Activated CD4-positive, CD25-positive, alpha-beta regulatory T cell treated with anti-CD3 and anti-CD28 coated beads, Interleukin-2, amount 50 U/mL, for 16 hours (primary cell): ENCODE measurements around the gene SLC6A19.

Source experiments
- DNase-seq: peaks from one replicate; pipeline ENCODE4 v3.0.0-alpha.2; 2020; ENCODE audit warnings: low read depth, low spot score

The SLC6A19 gene

DNA sequence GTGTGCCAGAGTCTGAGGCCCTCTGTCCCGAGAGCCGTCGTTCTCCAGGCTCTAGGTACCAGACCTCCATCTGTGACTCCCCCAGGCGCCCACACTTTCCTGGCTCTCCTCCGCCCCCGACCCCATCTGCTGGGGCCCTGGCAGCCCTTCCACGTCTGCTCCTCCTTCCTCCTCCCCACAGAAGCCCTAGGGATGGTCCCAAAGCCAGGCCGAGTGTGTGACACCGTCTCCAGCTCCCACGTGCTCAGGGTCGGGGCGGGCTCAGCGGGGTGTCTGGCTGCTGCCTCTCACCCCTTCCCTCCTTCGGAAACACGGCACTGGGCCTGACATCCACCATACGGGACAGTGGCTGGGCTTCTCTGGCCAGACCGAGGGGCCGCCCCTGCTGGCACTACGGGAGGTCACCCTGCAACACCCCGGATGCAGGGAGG, 20.5 kb upstream of the SLC6A19 start:
- DNase-seq = no peak

DNA sequence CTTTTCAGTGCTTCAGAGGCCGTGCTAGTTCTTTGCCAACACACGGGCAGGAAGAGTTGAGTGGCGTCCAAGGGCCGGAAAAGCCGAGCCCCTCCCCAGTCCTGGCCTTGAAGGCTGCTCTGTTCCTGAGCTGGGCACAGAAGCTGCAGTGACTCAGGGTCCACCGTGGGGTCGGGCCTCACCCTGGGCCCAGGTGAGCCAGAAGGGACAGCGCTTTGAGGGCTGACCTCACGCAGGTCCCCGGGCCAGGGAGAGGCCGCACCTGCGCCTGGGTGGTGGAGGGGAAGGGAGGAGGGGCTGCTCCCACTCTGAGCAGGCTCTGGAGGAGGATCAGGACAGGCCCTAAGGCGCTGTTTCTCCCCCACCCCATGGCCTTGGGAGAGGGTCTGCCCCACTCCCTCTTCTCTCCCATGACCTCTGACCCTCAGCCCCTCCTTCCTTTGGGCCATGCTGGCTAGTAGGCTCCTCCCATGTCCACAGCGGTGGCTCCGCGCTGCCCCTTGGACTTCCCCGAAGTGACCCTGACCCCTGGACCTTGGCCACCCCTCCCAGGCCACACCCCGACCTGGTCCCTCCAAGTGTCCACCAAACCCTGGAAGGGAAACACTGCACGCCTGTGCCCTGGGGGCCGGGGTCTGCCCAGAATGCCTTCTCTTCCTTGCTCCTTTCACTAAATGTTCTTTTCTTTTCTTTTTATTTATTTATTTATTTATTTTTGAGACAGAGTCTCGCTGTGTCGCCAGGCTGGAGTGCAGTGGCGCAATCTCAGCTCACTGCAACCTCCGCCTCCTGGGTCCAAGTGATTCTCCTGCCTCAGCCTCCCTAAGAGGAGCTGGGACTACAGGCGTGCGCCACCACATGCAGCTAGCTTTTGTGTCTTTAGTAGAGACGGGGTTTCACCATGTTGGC, 19.7 kb upstream of the SLC6A19 start:
- no peak for DNase-seq

DNA sequence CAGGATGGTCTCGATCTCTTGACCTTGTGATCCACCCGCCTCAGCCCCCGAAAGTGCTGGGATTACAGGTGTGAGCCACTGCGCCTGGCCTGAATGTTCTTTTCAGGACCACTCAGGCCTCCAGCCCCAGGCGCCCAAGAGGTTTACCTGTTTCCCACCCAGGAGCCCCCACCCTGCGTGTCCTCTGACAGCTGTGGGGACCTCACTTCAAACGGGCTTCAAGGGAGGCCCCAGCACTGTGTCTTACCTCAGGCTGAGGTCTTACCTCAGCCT, 19.1 kb upstream of the SLC6A19 start:
- DNase-seq = no peak

DNA sequence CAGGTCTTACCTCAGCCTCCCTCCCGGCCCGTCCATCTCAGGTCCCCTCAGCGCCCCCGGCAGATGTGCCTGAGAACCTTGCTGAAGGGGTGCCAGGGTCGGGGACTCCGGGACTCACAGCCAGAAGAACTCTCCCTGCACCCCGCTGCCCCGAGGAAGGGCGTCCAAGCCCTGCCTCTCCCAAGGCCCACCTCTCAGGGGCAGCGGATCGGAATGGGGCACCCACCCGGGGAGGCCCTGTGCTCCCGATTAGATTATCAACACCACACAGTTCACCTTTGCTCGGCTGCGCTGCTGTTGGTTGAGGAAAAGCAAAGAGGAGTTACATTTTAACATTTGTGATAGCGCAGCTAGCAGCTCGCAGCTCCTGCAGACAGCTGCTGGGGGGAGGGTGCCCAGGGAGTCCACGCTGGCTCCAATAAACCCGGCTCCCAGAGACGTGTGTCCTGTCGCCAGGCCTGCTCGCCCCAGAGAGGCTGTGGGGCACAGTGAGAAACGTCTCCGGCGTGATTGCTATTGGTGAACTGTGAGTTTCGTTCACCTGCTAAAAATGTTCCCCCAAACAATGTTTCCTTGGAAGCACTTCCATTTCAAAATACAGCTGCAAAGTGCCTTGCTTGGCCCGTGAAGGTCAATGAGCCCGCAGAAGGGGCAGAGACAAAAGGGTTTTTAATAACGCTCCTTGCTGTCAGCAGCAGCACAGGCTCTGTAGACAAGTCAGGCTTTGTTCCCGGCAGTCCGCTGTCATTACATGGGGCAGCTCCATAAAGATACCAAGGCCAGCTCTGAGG, 18.6 kb upstream of the SLC6A19 start:
- DNase-seq = no peak

DNA sequence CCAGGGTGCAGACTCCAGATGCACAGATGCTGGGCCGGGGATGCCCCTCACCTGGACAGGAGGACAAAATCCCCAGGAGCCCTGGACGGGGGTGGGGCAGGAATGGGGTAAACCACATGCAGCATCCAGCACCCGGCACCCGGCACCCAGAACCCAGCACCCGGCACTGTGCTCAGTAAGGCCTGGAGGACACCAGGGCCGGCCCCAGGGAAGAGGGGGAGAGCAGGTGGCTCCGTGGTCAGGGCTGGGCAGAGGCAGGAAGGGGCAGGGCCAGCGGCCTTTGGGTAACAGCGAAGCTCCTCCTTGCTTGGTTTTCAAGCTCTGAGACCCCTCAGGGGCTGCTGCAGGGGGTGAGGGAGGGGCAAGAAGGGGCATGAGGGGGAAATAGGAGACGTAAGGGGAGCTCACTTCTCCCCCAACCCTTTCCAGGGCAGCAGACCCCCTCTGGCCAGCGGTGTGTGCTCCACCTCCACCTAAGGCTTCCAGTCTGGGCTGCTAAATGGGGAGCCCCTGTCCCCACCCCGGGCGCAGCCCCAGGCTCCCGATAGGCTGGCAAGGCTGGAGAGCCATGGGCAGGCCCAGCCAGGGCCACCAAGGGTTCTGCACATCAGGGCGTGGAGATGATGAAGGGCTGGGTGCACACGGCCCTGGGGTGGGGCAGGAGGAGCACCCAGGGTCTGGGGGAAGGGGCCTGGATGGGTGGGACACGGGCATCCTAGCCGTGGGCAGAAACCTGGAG, 17.8 kb upstream of the SLC6A19 start:
- no peak for DNase-seq

DNA sequence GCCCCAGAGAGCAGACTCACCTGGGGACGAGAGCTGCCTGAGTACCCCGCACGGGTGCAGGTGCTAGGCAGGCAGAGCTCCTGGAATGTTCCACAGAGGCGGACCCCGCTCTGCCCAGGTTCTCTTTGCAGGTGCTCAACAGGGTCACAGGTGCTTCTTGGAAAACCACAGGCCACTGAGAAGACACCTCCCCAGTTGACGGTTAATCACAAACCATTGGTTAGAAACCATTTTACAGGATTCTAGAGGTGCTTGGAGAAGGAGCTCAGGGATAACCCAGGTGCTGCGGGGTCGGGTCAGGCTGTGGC, 17.3 kb upstream of the SLC6A19 start:
- DNase-seq = no peak

DNA sequence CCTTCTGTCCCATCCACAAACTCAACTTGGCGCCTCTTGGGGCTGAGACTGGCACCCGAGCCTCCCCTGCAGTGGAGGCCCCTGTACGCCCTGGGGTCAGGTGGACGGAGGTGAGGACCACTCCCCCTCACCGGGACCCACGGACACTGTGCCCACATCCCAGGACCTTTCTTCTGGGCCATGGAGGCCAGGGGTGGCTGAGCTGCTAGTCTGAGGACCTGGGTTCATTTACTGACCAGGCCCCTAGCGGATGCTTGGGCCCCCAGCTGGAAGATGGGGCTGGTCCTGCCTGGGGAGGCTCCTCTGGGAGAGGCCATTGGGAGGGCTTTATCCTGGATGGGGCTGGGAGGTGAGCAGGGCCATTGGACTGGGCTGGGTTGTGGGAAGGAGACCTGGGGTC, 16.9 kb upstream of the SLC6A19 start:
- DNase-seq = no peak

DNA sequence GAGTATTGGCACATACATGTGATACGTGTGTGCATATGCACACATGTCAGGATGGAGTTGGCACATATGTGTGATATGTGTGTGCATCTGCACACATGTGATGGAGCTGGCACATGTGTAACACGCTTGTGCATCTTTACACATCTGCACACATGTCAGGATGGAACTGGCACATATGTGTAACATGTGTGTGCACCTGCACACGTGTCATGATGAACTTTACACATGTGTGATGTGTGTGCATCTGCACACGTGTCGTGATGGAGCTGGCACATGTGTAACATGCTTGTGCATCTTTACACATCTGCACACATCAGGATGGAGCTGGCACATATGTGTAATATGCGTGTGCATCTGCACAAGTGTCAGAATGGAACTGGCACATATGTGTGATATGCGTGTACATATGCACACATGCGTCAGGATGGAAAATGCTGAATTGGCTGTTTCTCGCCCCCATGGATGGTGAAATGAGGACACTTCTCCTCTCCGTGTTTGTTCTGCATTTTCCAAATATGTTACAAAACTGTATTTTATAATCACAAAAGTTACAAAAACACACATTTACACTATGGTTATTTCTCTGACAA, 16.3 kb upstream of the SLC6A19 start:
- no peak for DNase-seq

DNA sequence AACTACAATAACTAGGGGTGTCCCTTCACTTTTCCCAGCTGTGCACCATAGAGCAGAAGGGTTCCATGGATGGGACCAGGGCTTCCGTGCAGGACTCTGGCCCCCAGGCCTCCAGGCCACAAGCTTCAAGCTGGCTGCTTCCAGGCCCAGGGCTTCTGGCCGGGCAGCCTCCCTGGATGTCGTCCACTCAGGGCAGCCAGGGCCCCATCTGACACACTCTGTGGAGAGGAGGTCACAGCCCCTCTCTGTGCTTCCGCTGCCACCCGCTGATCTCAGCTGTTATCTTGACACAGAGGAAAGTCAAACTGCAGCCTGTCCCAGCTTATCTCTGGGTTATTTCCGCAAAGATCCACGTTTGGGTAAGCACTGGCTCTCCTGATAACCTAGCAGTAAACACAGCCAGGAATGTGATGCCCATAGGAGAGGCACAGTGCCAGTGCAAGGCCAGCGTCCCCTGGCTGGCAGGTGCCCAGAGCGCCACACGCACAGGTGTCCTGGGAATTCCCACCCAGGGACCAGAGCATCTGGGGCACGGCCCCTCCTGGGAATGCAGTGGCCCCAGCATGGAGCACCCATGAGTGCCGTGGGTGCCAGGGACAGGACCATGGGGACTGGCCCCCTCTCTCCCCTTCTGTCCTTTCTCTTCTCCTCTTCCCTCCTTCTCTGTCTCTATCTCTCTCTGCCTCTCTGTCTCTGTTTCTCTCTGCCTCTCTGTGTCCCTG, 15.6 kb upstream of the SLC6A19 start:
- no peak for DNase-seq

DNA sequence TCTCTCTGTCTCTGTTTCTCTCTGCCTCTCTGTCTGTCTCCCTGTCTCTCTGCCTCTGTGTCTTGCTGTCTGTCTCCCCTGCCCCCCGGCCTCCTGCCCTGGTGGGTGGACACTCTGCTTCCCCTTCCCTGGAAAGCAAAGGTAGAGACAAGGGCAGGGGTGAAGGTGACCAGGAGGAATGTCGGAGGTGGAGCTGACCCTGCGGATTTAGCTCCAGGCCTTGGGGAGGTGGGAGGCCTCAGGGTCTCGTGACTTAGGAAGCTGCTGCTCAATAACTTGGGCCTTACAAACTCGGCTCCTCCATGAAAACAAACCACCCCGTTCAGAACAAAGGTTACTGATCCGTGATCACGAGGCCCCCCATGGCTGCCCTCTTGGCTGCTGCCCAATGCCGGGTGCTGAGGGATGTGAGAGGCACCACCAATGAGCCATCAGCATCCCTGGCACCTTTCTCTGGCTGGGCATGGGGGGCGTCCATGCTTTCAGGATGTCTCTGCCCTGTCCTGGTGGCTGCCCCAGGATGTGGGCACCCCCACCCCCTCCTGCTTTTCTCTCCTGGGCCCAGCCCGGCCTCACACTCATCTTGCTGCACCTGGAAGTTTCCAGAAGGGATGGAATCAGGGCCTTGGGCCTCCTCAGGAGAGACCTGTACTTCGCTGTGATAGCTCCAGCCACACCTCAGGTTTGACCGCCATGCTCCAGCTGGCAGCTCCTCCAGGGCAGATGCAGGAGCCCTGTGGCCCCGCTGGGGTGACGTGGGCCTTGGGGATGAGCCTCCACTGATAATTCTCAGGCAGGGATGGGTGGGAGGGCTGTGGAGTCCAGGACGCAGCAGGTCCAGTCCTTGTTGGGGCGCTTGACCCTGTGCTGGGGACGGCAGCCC, 14.8 kb upstream of the SLC6A19 start:
- no peak for DNase-seq

DNA sequence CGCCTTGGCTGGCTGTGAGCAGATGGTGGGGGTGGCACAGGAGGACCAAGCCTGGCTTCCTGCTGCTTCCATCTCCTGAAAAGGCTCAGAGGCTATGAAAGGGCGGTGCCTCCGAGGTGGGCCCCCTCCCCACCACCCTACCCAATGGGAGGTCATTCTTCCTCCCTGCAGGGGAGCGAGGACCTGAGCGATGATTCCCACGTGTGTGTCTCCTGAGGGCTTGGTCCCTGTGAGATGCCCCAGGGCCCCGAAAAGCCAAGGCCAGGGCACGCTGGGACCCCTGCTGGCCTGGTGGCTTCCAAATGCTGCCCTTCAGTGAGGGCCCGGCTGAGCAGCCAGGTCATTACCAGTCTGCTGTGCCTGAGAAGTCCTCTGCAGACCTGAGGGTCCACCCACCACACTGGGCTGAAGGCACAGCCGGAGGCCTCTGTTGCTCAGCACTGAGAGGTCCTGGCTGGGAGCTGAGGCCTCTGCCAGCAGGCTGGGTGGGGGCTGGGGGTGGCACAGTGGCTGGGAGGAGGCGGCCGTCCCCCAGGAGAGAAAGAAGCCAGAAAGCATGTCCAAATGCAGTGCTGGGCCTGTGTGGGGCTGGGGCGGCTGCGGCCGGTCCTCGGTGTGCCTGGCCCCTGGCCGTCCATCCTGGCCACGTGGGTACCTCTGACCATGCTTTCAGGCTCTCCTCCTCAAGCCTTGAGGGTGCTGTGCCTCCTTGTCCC, 14.0 kb upstream of the SLC6A19 start:
- no peak for DNase-seq

DNA sequence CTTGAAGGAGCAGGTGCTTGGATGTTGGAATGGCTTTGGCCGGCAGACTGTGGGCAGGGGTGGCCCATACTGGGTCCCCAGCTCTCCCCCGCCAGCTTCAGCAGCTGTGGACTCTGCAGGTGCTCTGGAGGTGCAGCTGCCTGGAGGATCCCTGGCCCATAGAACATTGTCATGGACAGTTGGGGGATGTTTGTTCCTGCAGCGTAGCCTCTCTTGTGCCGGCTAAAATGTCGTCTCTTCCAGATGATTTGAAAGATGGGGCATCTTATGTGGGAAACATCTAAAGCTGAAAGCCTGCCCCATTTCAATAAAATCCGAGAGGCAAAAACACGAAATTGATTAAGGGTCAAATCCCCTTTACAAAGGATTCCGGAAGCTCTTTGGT, 13.5 kb upstream of the SLC6A19 start:
- no peak for DNase-seq

DNA sequence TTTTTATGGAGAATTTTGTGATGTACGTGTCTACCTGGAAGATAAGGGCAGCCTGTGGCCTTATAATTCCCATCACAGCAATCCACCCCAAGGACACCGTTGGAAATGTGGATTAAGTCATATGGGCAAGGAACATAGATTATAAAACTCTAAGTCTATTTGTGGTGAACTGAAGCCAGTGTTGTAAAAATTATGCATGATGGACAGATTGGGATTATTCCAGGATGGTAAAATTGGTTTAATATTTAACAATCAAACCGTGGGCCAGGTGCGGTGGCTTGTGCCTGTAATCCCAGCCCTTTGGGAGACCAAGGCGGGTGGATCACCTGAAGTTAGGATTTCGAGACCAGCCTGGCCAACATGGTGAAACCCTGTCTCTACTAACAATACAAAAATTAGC, 12.9 kb upstream of the SLC6A19 start:
- no peak for DNase-seq

DNA sequence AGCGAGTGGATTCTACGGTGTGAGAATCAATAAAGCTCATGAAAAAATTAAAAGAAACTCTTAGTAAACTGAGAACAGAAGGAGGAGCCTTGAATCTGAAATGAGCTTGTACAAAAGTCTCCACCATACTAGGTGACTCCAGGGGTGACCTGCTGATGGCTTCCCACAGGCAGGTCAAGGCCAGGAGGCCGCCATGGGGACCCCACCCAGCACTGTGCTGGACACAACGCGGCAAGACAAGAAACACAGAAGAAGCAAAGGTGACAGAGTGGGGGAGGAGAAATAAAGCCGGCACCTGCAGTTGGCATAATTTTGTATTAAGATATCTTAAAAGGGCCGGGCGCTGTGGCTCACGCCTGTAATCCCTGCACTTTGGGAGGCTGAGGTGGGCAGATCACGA, 12.1 kb upstream of the SLC6A19 start:
- DNase-seq = no peak

DNA sequence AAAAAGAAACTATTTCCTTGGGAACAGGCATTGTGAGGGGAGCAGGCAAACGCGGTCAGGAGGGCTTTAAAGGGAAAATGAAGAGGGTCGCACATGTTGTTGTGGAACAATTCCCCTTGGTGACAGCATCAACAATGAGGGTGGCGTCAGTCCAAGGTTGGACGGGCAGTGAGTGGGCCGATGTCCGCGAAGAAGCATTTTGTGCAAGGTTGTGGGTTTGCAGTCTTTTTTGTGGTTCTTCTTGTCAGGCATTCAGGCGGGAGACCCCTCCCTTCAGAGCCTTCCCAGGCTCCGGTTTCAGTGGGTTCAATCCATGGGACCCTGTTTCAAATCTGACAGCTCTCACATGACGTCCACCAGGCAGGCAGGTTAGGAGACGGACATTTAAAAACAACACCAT, 11.1 kb upstream of the SLC6A19 start:
- DNase-seq = no peak

DNA sequence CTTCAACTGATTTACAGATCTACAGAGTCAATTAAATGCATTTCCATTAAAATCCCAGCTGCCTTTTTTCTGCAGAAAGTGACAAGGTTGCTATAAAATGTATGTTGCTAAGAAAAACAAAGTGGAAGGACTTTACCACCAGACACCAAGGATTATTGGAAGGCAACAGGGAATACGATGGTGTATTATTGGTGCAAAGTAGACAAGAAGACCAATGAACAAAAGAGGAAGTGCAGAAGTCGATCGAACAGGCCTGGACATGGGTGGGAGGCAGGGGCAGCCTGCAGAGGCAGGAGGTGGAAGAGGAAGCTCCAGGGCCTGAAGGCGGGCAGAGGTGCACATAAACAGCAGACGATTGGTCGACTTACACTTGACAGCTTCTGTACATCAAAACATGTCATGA, 10.6 kb upstream of the SLC6A19 start:
- DNase-seq = no peak

DNA sequence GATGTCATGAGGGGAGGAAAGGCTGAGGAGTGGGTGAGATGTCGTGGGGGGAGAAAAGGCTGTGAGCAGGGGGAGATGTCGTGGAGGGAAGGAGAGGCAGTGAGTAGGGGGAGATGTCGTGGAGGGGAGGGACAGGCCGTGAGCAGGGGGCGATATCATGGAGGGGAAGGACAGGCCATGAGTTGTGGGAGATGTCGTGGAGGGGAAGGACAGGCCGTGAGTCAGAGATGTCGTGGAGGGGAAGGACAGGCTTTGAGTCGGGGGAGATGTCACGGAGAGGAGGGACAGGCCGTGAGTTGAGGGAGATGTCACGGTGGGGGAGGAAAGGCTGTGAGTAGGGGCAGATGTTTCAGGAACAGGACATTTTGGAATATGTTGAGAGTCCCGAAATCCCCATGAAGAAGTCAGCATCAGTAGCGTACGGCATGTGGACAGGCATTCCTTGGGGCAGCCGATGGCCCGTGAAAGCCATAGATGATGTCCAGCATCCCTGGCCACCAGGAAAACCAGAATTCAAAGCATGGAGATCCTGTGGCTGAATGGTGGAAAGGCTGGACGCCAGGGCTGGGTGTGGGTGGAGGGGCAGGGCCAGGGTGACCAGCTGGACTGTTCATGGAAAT, 8.3 kb upstream of the SLC6A19 start:
- DNase-seq = no peak

DNA sequence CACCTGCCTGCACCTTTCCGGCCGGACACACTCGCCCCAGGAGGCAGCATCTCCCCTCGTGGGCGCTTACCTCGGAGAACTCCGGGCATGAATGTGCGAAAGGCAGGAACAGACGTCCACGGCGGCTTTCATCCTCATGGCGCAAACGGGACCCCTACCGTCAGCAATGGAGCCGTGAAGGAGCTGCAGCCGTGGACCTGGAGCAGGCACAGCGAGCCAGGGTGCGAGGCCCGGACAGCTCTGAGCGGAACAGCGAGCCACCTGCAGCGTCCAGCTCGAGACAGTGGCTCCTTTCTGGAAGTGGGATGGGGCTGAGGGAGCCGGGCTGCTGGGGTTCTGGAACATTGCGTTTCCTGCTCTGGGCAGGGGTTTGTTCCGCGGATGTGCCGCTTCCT, 7.8 kb upstream of the SLC6A19 start:
- DNase-seq = no peak

DNA sequence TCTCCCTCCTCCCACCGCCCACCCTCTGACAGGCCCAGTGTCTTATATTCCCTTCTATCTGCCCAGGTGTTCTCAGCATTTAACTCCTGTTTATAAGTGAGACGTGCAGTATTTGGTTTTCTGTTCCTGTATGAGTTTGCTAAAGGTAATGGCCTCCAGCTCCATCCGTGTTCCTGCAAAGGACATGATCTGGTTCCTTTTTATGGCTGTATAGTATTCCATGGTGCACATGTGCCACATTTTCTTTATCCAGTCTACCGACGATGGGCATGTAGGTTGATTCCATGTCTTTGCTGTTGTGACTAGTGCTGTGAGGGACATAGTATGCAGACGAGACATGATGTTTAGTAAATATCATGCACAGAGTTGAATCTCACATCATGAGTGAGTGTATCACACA, 7.0 kb upstream of the SLC6A19 start:
- no peak for DNase-seq

DNA sequence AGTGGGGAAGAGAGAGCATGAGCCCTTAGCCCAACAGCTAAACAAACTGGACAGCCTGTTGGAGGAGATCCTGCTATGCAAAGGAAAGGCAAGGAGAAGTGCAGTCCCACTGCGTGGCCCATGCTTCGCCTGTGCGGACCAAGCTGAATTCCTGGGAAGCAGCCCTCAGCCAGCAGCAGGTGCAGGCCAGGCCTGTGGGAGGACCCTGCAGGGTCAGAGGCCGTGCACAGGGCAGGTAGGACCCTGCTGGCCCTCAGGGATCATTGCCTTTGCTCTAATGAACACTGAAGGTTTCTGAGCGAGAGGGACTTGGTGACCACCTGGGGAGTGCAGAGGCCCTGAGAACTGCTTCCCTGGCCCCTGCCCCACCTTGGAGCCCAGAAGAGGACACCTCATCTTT, 6.0 kb upstream of the SLC6A19 start:
- DNase-seq = no peak
